ENCODE data around the gene CHST8.

DNA sequence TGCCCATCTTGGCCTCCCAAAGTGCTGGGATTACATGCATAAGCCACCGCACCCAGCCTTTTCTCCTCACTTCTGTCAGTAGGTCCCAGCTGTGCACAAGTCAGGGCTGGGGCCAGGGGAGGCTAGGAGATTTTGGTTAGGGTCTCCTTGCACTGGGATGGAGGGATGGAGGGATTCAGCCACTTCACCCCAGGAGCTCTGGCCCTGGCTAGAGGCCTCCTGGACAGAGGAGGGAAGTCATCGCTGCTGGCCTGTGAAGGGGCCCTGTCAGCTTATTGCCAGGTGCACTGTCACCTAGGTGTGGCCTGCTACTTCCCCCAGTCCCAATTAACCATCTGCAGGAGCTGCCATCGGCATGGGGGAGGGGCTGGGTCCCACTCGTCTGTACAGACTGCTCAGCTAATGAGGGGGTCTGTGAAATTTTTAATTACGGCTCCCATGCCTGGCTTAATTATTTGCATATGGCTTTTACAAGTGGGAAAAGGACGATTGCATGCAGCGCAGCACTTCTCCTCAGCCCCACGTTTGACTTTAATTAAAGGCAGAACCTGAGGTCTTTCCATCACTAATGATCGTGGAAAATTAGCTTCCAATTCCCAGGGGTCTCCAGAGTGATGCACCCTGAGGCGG is 52.4 kb downstream of the CHST8 start:
- no peak for TF ChIP-seq POLR2AphosphoS5 (IDR thresholded peaks at IDR 0.05)
- TF ChIP-seq, protein P1, sequence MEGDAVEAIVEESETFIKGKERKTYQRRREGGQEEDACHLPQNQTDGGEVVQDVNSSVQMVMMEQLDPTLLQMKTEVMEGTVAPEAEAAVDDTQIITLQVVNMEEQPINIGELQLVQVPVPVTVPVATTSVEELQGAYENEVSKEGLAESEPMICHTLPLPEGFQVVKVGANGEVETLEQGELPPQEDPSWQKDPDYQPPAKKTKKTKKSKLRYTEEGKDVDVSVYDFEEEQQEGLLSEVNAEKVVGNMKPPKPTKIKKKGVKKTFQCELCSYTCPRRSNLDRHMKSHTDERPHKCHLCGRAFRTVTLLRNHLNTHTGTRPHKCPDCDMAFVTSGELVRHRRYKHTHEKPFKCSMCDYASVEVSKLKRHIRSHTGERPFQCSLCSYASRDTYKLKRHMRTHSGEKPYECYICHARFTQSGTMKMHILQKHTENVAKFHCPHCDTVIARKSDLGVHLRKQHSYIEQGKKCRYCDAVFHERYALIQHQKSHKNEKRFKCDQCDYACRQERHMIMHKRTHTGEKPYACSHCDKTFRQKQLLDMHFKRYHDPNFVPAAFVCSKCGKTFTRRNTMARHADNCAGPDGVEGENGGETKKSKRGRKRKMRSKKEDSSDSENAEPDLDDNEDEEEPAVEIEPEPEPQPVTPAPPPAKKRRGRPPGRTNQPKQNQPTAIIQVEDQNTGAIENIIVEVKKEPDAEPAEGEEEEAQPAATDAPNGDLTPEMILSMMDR (IDR thresholded peaks at IDR 0.05): no peak
- no peak for TF ChIP-seq EP300 (IDR thresholded peaks at IDR 0.05; ENCODE audit: low read depth)
